Karpas-422 (cell line): Measurements from ENCODE around the gene HRH4. TPM values are rescaled to one million over a fixed set of nuclear protein-coding genes. Genes with fewer than 3 reads are reported as not detected.

Experiments used
- DNase-seq: peaks from one replicate; pipeline ENCODE4 v3.0.0-alpha.2; 2015
- H2AFZ ChIP-seq: fragments of 200-600 bp; sonication (generic); 2 replicates; pipeline ENCODE4 v1.6.1; 2014; ENCODE audit warnings: antibody characterized with exemption, low read length, mixed read lengths
- H3K27ac ChIP-seq: fragments of 200-600 bp; sonication (generic); 2 replicates; pipeline ENCODE4 v1.5.1; 2014; ENCODE audit warnings: mild to moderate bottlenecking, low read length, moderate library complexity
- H3K27me3 ChIP-seq: fragments of 200-600 bp; sonication (generic); 2 replicates; pipeline ENCODE4 v1.6.1; 2014; ENCODE audit warnings: low read length, mixed read lengths
- H3K36me3 ChIP-seq: fragments of 200-600 bp; sonication (generic); 2 replicates; pipeline ENCODE4 v1.6.1; 2014; ENCODE audit warnings: low read length, mixed read lengths; ENCODE audit not compliant: insufficient read depth
- H3K4me1 ChIP-seq: fragments of 200-600 bp; sonication (generic); 2 replicates; pipeline ENCODE4 v1.6.1; 2014; ENCODE audit warnings: mild to moderate bottlenecking, low read length, mixed read lengths
- H3K4me2 ChIP-seq: fragments of 200-600 bp; sonication (generic); 2 replicates; pipeline ENCODE4 v1.6.1; 2014; ENCODE audit warnings: low read length, low read depth, mild to moderate bottlenecking; ENCODE audit not compliant: poor library complexity, severe bottlenecking
- H3K4me3 ChIP-seq: fragments of 200-600 bp; sonication (generic); 2 replicates; pipeline ENCODE4 v1.5.1; 2014; ENCODE audit warnings: mild to moderate bottlenecking, antibody characterized with exemption, low read length, mixed read lengths
- H3K79me2 ChIP-seq: fragments of 200-600 bp; sonication (generic); 2 replicates; pipeline ENCODE4 v1.6.1; 2014; ENCODE audit warnings: mild to moderate bottlenecking, low read length, mixed read lengths
- H3K9ac ChIP-seq: fragments of 200-600 bp; sonication (generic); 2 replicates; pipeline ENCODE4 v1.6.0; 2014; ENCODE audit warnings: low read length
- H3K9me2 ChIP-seq: fragments of 200-600 bp; sonication (generic), shearing (Covaris generic); replicated peaks from 2 replicates; pipeline ENCODE4 v1.6.0; 2014; ENCODE audit warnings: mild to moderate bottlenecking, low read length, moderate library complexity; ENCODE audit not compliant: insufficient read depth
- H3K9me3 ChIP-seq: fragments of 300-700, 200-600 bp; sonication (generic); 2 replicates; pipeline ENCODE4 v1.6.1; 2014; ENCODE audit warnings: low read length, mixed read lengths
- H4K20me1 ChIP-seq: fragments of 200-600 bp; sonication (generic); 2 replicates; pipeline ENCODE4 v1.6.1; 2014; ENCODE audit warnings: mild to moderate bottlenecking, antibody characterized with exemption, low read length, low read depth; ENCODE audit not compliant: insufficient read depth
- total RNA-seq: library from RNA; depleted of rRNA; stranded (reverse); fragments of >200 nt; shearing (Covaris generic); gene quantifications from 2 replicates; pipeline ENCODE4 v1.2.3, GENCODE V29; 2014; ENCODE audit warnings: low replicate concordance

Gene HRH4
- total RNA-seq, 1 experiment from 2014 or later: 0.15 TPM

GRCh38 chr18:24427484-24427883 lies 33.0 kb upstream of the HRH4 start:
- peak overlapping the region; percentile 79 for H3K4me3 ChIP-seq
- H3K4me1 ChIP-seq: peaks cover 24% of the 10 kb centered on the region
- H3K9me3 ChIP-seq: no peaks in the 10 kb centered on the region
- peak overlapping the region; percentile 87 for H3K9ac ChIP-seq
- H3K27ac ChIP-seq: 0 out of 2 replicates have a peak overlapping the region, but pooled peaks have one; percentile 1
- peaks cover 13% of the 10 kb centered on the region; the same call in 1 of the 2 replicates for H3K36me3 ChIP-seq
- H3K9me2 ChIP-seq: peaks cover 4% of the 10 kb centered on the region; the same call in 1 of the 2 replicates
- no peaks in the 10 kb centered on the region for H4K20me1 ChIP-seq
- 0 out of 2 replicates have a peak overlapping the region, but pooled peaks have one; percentile 26 for H2AFZ ChIP-seq
- H3K79me2 ChIP-seq: peaks cover 33% of the 10 kb centered on the region
- no peaks in the 10 kb centered on the region for H3K27me3 ChIP-seq
- peak; percentile 60 for DNase-seq
- H3K4me2 ChIP-seq: peak overlapping the region; percentile 94

DNA sequence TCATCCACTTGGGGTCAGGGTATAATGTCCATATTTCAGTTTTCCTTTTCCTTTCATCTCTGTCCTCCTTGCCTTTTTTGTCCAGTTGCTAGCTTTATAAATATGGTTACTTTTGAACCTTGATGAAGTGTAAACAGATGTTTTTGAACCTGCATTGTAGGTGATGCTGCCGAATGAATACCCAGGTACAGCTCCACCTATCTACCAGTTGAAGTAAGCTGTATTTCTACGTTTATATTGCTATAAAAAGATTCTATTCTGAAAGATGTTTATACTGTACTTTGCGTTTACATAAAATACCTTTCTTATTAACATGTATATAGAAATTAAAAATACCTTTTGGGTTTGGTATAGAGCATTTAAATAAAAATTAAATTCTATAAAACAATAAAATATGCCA lies 31.7 kb upstream of the HRH4 start:
- Histone ChIP-seq H3K9ac (no peak overlapping the region), H2AFZ (no peak overlapping the region), H3K9me3 (no peaks in the 10 kb centered on the region), H4K20me1 (no peaks in the 10 kb centered on the region), H3K4me2 (peak overlapping the region; percentile 94), H3K9me2 (peaks cover 4% of the 10 kb centered on the region; the same call in 1 of the 2 replicates), H3K36me3 (peaks cover 18% of the 10 kb centered on the region; the same call in 1 of the 2 replicates), H3K27me3 (no peaks in the 10 kb centered on the region), H3K79me2 (peaks cover 36% of the 10 kb centered on the region), H3K27ac (no peak overlapping the region), H3K4me1 (peaks cover 24% of the 10 kb centered on the region), H3K4me3 (peak overlapping the region; percentile 79; the same call in 1 of the 2 replicates)
- DNase-seq: no peak

DNA sequence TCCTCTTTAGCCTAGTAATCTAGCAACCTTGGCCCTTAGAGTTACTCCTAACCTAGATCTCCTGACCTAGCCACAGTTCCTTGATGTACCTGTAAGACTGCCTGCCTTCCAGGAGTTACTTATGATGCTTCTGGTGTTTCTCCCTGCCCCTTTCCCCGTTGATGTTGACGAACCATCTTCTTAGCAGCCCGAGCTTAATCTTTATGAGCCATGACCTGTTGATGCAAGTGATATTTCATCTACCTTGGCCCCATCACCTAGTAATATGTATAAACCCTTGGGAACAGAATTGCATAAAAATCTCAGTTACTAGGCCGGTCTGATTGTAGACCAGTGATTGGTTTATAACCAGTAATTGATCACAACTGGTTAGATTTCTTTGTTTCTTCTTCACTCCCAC lies 31.2 kb upstream of the HRH4 start:
- no peak for DNase-seq
- H3K4me3 ChIP-seq: no peak overlapping the region
- H3K9ac ChIP-seq: no peak overlapping the region
- no peaks in the 10 kb centered on the region for H4K20me1 ChIP-seq
- no peak overlapping the region for H3K27ac ChIP-seq
- H3K9me2 ChIP-seq: peaks cover 4% of the 10 kb centered on the region; the same call in 1 of the 2 replicates
- no peaks in the 10 kb centered on the region for H3K9me3 ChIP-seq
- peaks cover 24% of the 10 kb centered on the region for H3K4me1 ChIP-seq
- peaks cover 18% of the 10 kb centered on the region; the same call in 1 of the 2 replicates for H3K36me3 ChIP-seq
- no peak overlapping the region for H2AFZ ChIP-seq
- H3K27me3 ChIP-seq: no peaks in the 10 kb centered on the region
- no peak overlapping the region for H3K4me2 ChIP-seq
- H3K79me2 ChIP-seq: peaks cover 39% of the 10 kb centered on the region

GRCh38 chr18:24432618-24433017 lies 27.8 kb upstream of the HRH4 start:
- H2AFZ ChIP-seq: no peak overlapping the region
- no peaks in the 10 kb centered on the region for H3K9me3 ChIP-seq
- peaks cover 33% of the 10 kb centered on the region; the same call in 1 of the 2 replicates for H3K36me3 ChIP-seq
- H3K4me3 ChIP-seq: no peak overlapping the region
- peaks cover 11% of the 10 kb centered on the region for H3K4me1 ChIP-seq
- H3K27ac ChIP-seq: no peak overlapping the region
- H3K9me2 ChIP-seq: no peaks in the 10 kb centered on the region
- H3K27me3 ChIP-seq: no peaks in the 10 kb centered on the region
- no peak for DNase-seq
- peaks cover 30% of the 10 kb centered on the region for H3K79me2 ChIP-seq
- H3K4me2 ChIP-seq: no peak overlapping the region
- no peaks in the 10 kb centered on the region for H4K20me1 ChIP-seq
- H3K9ac ChIP-seq: no peak overlapping the region

GRCh38 chr18:24436939-24437338 lies 23.5 kb upstream of the HRH4 start:
- Histone ChIP-seq H3K27ac (no peak overlapping the region), H3K79me2 (peaks cover 7% of the 10 kb centered on the region; the same call in 1 of the 2 replicates), H3K4me1 (no peaks in the 10 kb centered on the region), H3K9me3 (no peaks in the 10 kb centered on the region), H3K9me2 (no peaks in the 10 kb centered on the region), H4K20me1 (no peaks in the 10 kb centered on the region), H3K4me3 (no peak overlapping the region), H2AFZ (no peak overlapping the region), H3K36me3 (peaks cover 36% of the 10 kb centered on the region; the same call in 1 of the 2 replicates), H3K4me2 (no peak overlapping the region), H3K27me3 (no peaks in the 10 kb centered on the region), H3K9ac (no peak overlapping the region)
- no peak for DNase-seq

DNA sequence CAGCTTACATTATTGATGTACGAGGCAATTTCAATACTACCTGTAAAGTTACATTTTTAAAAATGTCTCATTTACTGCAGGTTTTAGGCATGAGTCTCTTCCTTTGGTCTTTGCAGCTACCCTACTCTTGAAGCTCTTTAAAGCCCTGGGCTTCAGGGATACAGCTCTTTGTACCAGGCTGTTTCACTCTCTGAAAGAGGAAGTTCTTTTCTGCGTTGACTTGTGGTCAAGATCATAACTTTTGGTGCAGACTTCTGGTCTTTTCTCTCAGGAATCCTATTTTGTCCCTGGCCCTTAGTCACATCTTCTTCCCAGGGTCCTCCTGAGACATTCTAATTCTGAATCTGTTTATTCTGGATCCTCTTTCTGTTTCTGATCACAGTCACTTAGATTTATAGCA lies 16.6 kb upstream of the HRH4 start:
- no peaks in the 10 kb centered on the region for H3K9me3 ChIP-seq

DNA sequence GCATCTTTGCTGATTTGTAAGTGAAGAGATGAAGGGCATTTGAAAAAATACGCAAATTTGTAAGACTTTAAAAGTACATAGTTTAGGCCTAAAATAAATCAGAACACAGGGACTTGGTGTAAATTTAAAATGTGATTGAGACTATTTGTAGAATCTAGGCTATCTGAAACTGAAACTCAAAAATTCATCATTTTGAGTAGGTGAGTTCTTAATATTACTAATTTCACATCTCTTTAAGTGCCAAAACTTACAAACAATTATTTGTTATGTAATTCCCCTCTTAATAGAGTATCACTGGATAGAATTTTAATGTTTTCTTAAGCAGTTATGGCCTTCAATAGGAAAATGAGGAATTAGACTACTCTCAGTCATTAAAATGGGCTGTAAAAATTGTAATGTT lies 14.0 kb upstream of the HRH4 start:
- peaks cover 9% of the 10 kb centered on the region; the same call in 1 of the 2 replicates for H3K4me1 ChIP-seq
- no peaks in the 10 kb centered on the region for H3K9me3 ChIP-seq
- H4K20me1 ChIP-seq: no peaks in the 10 kb centered on the region
- peaks cover 59% of the 10 kb centered on the region for H3K36me3 ChIP-seq
- no peak for DNase-seq
- H3K9ac ChIP-seq: no peak overlapping the region
- H3K9me2 ChIP-seq: no peaks in the 10 kb centered on the region
- H2AFZ ChIP-seq: no peak overlapping the region
- no peak overlapping the region for H3K27ac ChIP-seq
- H3K27me3 ChIP-seq: no peaks in the 10 kb centered on the region
- H3K4me3 ChIP-seq: no peak overlapping the region
- H3K4me2 ChIP-seq: no peak overlapping the region
- H3K79me2 ChIP-seq: no peaks in the 10 kb centered on the region

More for the DNA sequence above, 16.6 kb upstream of the HRH4 start:
- Histone ChIP-seq H2AFZ (no peak overlapping the region), H3K27ac (no peak overlapping the region), H3K79me2 (no peaks in the 10 kb centered on the region), H4K20me1 (no peaks in the 10 kb centered on the region), H3K27me3 (no peaks in the 10 kb centered on the region), H3K4me1 (peaks cover 9% of the 10 kb centered on the region; the same call in 1 of the 2 replicates), H3K9me2 (no peaks in the 10 kb centered on the region), H3K9ac (no peak overlapping the region), H3K36me3 (peaks cover 63% of the 10 kb centered on the region), H3K4me3 (no peak overlapping the region), H3K4me2 (no peak overlapping the region)
- DNase-seq: peak; percentile 43

DNA sequence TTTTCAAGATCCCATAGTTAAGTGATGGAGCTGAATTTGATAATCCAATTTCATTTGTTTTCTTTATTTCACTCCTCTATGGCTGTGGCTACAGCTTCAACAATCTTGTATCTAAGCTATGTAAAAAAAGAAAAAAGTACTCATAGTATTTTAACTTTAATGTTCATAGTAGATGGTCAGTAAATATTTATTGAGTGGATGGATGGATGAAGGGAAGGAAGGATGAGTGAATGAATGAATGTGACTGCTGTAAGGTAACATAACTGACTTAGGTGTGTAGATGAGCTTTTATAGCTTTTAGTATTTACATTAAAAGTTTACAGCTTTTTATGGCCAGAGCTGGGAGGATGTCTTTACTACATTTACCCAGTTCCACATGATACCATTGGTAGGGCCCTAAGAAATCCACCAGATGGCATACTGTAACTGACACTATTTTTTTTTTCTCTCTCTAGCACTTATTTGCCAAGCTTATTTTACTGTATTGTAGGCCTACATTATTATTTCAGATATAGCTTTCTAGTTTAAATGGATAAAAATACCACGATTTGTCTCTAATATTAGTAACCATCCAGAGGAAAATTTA lies 13.4 kb upstream of the HRH4 start:
- Histone ChIP-seq H2AFZ (no peak overlapping the region), H3K4me2 (no peak overlapping the region), H3K27ac (no peak overlapping the region), H3K4me3 (no peak overlapping the region), H3K9ac (no peak overlapping the region), H3K9me3 (no peaks in the 10 kb centered on the region), H4K20me1 (no peaks in the 10 kb centered on the region), H3K27me3 (no peaks in the 10 kb centered on the region), H3K4me1 (peaks cover 9% of the 10 kb centered on the region; the same call in 1 of the 2 replicates), H3K9me2 (no peaks in the 10 kb centered on the region), H3K79me2 (no peaks in the 10 kb centered on the region), H3K36me3 (peaks cover 55% of the 10 kb centered on the region)
- DNase-seq: no peak
